HG02852 (cell line): ENCODE measurements around the gene TNNI3.
"Not testable (repeated sequence)": the region's sequence is repeated elsewhere in the genome, so short reads cannot be mapped to it uniquely, and the experiment has no call there.

Experiments used
- ATAC-seq: cut with Tn5 transposase; IDR thresholded peaks from one replicate; pipeline ENCODE4 v1.9.1; 2021; ENCODE audit warnings: mild to moderate bottlenecking, moderate library complexity; ENCODE audit not compliant: unreplicated experiment

The TNNI3 gene

DNA sequence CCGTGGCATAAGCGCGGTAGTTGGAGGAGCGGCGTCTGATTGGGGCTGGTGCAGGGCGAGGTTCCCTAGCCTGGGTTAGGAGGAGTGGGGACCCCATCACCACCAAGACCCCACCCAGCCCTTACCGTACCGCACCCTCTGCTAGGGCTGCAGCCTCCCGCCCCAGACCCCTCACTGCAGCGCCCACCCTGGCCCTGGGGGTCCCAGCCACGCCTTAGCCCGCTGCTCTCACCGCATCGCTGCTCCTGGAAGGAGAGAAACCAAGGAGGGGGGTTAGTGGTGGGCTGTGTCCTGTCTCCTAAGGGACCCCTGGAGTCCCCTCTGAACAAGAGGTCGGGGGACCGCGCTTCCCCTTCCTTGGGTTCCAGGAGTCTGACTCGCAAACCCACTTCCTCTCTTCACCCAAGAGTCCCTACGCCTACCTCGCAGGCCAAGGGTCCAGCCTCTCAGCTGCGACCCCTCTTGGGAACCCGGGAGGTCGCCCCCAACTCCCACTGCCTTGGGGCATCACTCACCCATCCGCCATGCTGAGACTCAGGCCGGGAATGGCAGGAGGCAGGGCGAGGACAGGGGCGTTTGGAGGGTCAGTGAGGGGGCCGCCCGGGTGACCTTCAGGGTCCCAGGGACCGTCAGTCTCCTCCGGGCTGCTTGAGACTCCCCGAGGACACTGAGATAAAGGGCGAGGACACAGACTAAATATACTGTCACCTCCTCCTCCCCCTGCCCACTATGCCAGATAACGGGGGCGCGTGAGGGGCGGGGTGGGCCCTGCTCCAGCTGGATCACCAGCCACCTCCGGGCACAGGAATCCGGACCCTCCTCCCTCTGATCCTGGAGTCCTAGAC, at the start of gene TNNI3:
Gene TNNI3 (minus strand): TSS at position 669 of the 845 bp plus-strand sequence. CDS start 143 bp downstream, at position 526.
- no peak for ATAC-seq

DNA sequence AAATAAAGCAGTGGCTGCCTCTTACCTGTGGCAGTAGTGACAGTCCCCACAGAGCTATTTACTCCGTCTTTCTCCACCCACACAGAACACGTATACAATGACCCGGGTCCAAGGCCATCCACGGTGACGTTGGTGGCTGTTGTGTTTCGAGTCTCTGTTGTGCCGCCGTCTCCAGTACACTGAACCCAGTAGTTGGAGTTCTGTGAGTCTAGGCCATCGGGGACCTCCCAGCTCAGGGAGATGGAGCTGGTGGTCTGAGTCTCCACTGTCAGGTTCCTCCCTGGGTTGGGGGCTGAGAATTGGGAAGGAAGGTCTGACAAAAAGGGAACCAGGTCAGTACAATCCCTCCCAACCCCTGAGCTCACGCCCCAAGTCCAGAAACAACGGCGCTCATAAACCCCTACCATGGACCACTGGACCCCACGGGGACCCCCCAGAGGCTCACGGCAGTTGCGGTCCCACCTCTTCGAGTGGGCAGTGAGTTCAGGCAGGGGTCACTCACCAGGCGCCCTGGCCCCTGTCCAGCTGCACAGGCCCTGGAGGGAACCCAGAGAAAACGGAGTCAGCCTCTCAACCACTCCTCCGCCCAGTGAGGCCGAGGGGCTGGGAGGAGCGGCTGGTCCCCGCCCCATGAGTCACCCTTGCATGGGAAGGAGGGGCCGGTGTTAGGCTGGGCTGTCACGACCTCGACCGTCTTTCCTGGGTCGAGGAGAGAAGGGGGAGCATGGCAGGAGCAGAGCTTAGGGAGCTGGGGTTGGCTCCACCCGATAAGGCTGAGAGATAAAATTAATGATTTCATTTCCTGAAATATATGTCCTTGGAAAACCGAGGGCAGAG, 49.4 kb upstream of the TNNI3 start:
- no peak for ATAC-seq

- ATAC-seq = not testable (repeated sequence)
Measured at GRCh38 chr19:55202199-55202598, 44.7 kb upstream of the TNNI3 start.

DNA sequence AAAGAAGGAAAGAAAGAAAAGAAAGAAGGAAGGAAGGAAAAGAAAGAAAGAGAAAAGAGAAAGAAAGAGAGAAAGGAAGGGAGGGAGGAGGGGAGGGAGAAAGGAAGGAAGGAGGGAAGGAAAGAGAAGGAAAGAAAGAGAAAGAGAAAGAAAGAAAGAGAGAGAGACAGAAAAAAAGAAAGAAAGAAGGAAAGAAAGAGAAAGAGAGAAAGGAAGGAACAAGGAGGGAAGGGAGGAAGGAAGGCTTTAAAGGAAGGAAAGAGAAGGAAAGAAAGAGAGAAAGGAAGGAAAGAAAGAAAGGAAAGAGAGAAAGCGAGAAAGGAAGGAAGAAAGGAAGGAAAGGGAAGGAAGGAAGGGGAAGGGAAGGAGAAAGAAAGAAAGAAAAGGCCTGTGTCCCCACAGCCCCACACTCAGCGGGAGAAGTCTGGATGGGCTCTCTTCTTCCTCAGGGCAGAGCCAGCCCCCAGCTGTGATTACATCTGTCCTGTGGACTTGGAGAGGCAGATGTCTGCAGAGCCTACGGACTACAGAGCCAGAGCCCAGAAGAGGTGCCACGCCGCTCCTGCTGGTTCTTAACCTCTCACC, 42.2 kb upstream of the TNNI3 start:
- ATAC-seq = no peak

DNA sequence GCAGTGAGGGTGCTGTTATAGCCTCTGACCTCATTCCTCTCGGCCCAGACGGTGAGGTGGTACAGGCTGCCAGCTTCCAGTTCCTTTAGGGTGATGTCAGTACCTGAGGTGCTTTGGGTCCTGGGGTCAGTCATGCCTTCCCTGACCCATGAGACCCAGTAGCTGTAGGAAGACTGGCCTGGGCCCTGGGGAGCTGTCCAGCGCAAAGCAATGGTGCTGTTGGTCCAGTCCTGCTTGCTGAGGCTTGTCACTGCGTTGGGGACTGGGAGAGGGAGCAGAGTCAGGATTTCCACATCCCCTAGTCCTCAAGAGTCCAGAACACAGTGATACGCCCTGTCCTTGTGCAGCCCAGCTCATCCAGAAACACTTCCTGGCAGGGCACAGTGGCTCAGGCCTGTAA, 41.1 kb upstream of the TNNI3 start:
- ATAC-seq = no peak

DNA sequence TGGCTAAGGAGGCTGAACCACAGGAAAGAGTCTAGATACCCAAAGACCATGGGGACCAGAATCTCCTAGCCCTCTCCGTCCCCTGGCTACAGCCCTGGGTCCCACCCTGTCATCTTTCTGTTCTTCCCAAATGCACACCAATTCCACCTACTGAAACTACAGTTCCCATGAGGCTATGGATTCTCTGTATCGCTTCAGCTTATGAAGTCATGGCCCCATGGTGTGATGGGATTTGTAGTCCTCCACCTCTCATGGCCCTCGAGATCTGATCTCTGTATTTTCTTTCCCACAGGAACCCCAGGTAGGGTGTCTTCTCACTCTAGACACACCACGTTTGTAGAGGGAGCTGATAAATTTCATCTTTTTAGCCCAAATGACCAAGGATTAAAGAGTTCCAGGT, 40.0 kb upstream of the TNNI3 start:
- no peak for ATAC-seq

DNA sequence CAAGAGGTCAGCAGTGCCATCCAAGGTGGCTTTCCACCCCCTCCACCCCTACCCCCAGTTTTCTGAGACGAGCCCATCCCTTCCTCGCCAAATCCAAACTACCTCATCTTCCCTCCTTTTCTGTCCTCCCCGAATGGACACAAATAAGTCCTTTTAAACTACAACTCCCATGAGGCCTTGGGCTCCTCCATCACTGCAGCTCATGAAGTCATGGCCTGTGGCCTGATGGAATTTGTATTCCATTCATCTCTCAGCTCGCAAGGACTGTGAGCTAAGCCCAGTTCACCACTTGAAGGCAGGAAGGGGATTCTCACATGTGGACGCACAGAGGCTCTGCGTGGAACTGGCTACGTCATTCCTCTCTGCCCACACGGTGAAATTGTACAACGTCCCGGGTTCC, 39.3 kb upstream of the TNNI3 start:
- no peak for ATAC-seq

DNA sequence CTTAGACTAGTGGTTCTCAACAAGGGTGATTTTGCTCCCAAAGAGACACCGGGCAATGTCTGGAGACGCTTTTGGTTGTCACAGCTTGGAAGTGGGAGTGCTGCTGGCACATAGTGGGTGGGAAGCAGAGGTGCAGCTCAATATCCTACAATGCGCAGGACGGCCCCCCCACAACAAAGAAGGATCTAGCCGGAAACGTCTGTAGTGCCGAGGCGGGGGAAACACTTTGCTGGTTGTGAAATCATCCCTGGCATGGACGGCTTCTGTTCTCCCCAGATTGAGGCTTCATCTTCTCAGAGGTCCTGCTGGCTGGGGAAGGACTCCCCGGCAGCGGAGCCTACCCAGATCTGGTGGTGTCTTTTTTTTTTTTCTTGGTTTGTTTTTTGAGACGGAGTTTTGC, 35.9 kb upstream of the TNNI3 start:
- no peak for ATAC-seq

GRCh38 chr19:55189403-55189835, 31.9 kb upstream of the TNNI3 start:
- ATAC-seq = no peak

DNA sequence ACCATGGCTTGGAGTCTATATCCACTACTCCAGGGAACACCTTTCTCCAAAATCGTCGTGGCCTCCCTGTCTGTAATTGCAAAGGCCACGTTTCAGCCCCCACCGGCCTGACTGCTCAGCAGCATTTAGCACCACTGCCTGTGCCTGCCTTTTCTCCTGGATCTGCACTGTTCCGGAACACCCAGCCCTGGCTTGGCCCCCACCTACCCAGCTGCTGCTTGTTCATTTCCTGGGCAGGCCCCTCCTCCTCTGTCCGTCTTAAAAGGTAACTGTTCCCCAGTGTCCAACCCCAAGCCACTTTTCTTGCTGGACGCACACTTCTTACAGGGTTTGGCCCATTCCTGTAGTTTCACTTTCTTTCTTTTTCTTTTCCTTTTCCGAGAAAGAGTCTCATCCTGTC, 31.1 kb upstream of the TNNI3 start:
- no peak for ATAC-seq

- no peak for ATAC-seq
Measured at GRCh38 chr19:55186080-55186479, 28.5 kb upstream of the TNNI3 start.

GRCh38 chr19:55181740-55182139, 24.2 kb upstream of the TNNI3 start:
- no peak for ATAC-seq

DNA sequence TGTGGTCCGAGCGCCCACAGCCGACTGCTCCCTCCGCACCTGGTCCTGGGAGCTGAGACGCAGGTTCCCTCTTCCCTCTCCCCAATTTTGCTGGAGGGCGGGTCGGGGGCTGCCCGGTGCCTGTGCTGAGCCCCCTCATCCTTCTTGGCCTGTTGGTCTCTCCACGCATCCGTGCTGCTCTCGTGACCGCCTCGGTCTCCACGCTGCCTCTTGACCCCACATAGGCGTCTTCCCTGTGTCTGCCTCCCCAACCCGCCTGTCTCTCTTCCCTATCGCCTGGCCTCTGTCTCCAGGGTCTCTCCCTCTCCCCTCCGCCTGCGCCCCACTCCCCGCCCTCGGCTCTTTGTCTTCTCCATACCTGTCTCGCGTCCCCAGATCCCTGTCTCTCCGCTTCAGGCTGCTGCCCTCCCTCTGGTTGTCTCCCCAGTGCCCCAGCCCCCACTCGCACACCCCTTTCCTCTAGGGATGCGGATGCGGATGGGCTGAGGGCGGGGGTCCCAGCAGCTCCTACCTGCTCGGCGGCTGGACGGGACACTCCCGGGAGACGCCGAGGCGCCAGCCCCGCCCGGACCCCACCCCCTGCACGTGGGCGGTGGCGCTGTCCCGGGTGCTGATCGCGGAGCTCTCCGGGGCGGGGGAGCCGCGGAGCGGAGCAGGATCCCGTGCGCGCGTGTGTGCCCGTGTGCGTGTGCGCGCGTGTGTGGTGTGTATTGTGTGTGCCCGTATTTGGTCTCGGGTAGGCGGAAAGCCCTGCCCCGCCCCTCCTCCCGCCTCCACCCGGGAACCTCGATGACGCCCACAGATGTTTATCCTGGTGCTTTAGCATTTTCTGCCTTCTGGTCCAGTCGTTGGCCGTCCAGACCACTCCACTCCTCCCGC, 22.3 kb upstream of the TNNI3 start, which contains the start of gene SYT5:
Gene SYT5 (minus strand): TSS at position 684 of the 879 bp plus-strand sequence. CDS start 1,248 bp downstream, outside the sequence.
- ATAC-seq = no peak

- ATAC-seq = no peak
Measured at GRCh38 chr19:55178781-55179599, 21.5 kb upstream of the TNNI3 start.

DNA sequence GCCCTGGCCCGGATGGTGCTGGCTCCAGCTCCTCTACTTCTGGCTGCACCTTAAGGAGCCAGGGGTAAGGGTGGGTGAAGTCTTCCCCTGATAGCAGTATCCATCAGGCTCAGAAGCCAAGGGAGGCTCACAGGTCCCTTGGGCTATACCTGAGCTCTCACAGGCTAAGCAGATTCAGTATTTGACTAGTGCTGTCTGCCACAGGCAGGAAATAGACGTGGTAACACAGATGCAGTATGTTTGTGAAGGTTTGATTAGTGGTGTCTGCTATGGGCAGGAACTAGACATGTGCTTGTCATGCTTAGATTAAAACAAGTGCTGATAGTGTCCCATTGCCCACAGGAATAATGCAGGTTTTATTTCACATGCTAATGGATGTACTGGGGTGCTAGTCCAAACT, 18.5 kb upstream of the TNNI3 start:
- ATAC-seq = no peak

DNA sequence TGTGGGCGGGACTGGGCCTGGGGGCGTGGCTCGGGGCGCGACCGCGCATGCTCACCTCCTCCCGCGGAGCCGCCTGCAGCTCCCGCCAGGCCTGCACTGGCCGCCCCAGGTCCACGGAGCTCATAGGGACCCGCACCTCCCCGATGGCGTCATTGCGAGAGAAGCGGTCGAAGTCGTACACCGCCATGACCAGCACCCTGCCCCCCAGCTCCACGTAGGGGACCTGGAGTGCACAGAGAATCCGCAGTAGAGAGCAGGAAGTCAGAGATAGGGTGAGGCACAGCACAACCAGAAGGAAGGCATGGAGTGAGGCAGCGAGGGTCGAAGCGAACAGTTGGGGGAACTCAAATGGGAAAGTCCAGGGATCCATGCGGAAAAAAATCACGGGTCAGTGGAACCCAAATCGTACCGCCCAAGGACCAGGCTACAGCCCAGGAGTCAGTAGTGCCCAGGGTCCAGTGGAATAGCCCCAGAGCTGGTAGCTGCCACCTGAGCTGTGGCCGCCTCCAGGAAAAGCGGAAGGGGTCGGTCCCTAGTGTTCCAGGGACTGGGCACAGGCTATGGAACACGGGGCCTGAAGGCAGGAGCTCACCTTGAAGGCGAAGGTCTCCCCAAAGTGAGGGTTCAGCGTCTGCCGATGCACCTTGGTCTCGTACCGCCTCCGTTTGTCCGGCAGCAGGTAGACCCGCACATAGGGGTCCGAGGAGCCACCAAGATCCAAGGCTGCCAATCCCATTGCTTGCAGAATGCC, 17.8 kb upstream of the TNNI3 start:
- ATAC-seq = no peak

DNA sequence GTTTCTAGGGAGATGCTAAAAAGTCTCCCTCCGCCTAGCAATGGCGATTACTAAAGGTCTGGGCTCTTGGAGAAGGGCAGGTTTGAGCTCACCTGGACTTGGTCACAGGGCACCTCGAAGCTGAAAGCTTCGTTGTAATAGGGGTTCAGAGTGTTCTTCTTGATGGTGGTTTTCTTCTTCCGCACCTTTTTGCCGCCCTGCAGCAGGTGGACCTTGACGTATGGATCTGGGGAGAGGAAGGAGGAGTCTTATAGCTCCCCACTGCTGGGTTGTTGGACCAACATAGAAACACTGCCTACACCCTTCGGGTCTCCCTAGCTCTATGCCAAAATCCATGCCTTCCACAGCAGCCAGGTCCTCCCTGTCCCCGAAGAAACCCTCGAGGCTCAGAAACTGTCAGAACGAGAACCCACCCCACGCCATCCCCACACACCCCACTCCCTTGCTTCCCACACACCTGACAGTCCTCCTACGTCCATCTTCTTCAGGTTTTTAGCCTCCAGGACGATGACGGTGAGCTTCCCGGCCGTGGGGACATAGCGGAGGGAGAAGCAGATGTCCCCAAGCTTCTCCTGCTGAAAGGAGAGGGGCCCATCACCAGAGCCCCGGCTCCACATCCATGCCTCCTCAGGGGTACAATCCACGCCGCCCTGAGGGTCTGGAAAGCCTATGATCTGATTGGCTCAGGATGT, 17.0 kb upstream of the TNNI3 start:
- no peak for ATAC-seq

DNA sequence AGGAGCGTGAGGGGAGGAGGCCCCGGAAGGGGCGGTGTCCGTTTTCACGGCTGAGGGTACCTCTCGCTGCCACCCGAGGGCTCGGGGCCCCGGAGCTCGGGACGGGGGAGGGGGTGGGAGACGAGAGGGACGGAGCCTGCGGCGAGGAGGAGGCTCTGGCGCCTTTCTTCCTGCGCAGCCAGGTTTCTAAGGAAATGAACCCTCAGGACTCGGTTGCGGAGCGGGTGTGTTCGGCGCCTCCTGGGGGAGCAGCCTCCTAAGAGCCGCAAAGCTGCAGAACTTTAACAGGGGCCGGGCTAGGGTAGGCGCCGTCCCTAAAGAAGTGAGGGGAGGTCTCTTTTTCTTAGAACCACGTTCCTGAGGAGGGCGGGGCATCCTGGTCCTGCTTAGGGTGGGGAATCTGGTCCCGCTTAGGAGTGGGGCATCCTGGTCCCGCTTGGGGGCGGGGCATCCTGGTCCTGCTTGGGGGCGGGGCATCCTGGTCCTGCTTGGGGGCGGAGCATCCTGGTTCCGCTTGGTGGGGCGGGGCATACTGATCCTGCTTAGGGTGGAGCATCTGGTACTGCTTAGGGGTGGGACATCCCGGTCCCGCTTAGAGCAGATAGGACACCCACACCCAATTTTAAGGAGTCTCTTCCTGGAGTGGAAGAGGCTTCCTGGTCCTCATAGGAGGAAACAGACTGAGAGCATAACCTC, 16.3 kb upstream of the TNNI3 start:
- no peak for ATAC-seq
